Measurements from ENCODE around the gene DCTN1.
A peak's percentile ranks its signal among the peaks of the same experiment; 100 is the strongest.

The DCTN1 gene

DNA sequence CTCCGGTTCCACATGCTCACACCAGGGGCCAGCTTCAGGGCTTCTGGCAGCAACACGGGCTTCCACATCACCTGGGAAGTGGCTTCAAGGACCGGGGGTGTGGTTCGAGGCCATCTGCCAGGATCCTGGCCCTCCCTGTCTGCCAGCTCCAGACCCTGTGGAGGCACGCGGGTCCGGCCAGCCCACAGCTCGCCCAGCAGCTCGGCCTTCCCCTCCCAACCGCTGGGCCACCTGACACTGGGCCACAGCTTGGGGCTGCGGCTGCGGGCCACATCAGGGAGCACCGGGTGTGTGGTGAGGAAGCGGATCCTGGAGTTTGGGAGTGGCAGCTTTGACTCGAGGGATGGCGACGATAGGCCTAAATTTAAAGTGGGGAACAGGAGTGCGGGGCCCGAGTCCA is 34.3 kb upstream of the DCTN1 start:
- TF ChIP-seq, protein P1, sequence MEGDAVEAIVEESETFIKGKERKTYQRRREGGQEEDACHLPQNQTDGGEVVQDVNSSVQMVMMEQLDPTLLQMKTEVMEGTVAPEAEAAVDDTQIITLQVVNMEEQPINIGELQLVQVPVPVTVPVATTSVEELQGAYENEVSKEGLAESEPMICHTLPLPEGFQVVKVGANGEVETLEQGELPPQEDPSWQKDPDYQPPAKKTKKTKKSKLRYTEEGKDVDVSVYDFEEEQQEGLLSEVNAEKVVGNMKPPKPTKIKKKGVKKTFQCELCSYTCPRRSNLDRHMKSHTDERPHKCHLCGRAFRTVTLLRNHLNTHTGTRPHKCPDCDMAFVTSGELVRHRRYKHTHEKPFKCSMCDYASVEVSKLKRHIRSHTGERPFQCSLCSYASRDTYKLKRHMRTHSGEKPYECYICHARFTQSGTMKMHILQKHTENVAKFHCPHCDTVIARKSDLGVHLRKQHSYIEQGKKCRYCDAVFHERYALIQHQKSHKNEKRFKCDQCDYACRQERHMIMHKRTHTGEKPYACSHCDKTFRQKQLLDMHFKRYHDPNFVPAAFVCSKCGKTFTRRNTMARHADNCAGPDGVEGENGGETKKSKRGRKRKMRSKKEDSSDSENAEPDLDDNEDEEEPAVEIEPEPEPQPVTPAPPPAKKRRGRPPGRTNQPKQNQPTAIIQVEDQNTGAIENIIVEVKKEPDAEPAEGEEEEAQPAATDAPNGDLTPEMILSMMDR (conservative IDR thresholded peaks at IDR 0.05; ENCODE audit: low read depth, low read length), result no peak
- DNase-seq (ENCODE audit: low read depth), result no peak
- peak overlapping the region; percentile 62 for H3K4me3 ChIP-seq (ENCODE audit: low read depth, low read length)

DNA sequence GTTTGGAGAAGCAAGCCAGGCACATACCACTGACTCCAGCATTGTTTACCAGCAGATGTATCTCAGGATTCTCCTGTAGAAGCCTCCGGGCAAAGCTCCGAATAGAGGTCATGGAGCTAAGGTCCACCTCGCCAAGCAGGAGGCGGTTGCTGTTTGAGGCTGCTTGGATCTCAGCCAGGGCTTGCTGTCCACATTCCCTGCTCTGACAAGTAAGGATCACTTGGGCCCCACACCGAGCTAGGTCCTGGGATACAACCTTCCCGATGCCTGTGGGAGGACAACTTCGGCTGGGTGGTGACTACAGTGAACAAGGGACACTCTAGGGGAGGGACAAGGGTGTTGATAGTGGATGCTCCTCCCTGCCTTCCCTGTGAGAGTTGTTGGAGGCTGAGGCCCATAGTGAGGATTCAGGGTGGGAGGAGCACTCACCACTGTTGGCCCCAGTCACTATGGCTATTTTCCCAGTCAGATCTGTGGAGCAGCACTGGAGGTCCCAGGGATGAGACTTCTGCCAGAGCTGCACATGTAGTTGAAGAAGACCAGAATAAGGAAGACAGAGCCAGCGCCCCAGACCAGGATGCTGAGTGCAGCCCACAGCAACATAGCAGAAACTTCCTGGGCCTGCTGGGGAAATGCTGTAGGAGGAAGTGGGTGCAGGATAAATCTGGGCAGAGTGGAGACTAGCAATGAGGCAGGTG is 33.0 kb upstream of the DCTN1 start:
- no peak overlapping the region for H3K4me3 ChIP-seq (ENCODE audit: low read depth, low read length)
- TF ChIP-seq, protein P1 (conservative IDR thresholded peaks at IDR 0.05; ENCODE audit: low read depth, low read length), result no peak
- DNase-seq (ENCODE audit: low read depth), result no peak

DNA sequence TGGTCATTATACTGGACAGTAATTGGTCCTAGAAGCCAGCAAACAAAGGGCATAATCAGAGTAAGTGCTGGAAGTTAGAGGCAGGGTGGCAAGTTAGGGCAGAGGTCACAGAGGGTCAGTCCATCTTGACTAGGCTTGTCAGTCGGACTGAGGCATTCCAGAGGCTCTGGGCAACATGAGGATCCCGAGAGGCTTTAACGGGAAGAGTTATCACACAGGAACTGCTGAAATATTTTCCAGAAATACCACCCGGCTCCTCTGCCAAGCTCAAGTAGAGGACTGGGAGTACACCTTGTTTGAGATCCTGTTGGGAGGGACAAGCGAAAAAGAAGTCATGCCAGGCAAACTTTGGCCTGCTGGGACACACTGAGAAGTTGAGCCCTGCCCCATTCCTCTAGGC is 27.6 kb upstream of the DCTN1 start:
- DNase-seq (ENCODE audit: low read depth), result no peak
- H3K4me3 ChIP-seq (ENCODE audit: low read depth, low read length), result no peak overlapping the region
- TF ChIP-seq, protein P1 (conservative IDR thresholded peaks at IDR 0.05; ENCODE audit: low read depth, low read length), result no peak

DNA sequence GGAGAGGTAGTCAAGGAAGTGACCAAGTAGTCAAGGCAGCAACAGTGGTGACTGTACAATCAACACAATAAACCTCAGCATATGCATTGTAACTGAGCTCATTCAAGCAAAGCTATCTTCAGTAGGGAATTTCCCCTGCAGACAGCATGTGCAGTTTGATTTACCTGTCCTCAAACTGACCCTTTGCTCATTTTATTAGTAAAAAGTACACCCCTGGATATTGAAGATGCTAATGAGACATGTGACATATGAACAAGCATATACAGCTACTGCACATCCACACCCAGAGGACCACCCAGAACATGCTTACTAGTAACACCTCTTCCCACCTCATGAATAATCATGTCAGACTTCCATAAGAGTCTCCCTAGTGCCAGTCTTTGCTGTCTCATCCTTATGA is 25.9 kb upstream of the DCTN1 start:
- TF ChIP-seq, protein P1 (conservative IDR thresholded peaks at IDR 0.05; ENCODE audit: low read depth, low read length), result no peak
- no peak overlapping the region for H3K4me3 ChIP-seq (ENCODE audit: low read depth, low read length)
- no peak for DNase-seq (ENCODE audit: low read depth)

DNA sequence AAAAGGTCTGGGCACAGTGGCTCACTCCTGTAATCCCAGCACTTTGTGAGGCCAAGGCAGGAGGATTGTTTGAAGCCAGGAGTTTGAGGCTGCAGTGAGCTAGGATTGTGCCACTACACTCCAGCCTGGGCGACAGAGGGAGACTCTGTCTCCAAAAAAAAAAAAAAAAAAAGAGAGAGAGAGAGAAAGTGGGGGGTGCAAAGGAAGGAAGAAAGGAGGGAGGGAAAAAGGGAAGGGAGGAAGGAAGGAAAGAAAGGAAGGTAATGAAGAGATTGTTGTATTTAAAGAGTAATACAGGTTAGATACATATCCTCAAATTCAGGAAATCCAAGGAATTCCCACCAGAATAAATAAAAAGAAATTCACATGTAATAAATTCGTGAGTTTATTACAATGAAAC is 21.8 kb upstream of the DCTN1 start:
- no peak for DNase-seq (ENCODE audit: low read depth)
- H3K4me3 ChIP-seq (ENCODE audit: low read depth, low read length), result no peak overlapping the region
- TF ChIP-seq, protein P1 (conservative IDR thresholded peaks at IDR 0.05; ENCODE audit: low read depth, low read length), result no peak

DNA sequence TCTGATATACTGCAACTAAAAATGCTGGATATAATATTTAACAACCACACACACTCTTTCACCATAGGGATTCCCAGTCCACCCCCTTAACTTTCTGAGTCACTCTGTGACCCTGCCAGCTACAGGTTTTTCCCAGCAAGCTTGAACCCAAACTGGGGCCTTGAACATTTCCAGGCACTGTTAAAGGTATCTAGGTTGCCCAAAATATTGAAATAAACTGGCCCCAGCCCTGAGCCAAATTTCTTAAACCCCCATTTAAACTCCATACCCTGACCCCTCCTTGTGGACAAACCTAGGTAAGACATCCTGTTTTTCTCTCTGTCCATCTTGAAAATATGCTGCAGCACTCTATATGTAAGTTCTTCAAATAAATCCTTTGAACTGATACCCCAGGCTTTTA is 19.7 kb upstream of the DCTN1 start:
- DNase-seq (ENCODE audit: low read depth), result peak; percentile 66

More for the DNA sequence above, 19.7 kb upstream of the DCTN1 start:
- no peak overlapping the region for H3K4me3 ChIP-seq (ENCODE audit: low read depth, low read length)
- TF ChIP-seq, protein P1 (conservative IDR thresholded peaks at IDR 0.05; ENCODE audit: low read depth, low read length), result peak; percentile 72
